Inflammatory macrophage (primary cell): ENCODE data around the gene DEPP1.

Experiments
- DNase-seq, 2 donors: peaks; one replicate each; pipeline ENCODE4 v3.0.0-alpha.2; 2020 to 2022

DEPP1 gene

DNA sequence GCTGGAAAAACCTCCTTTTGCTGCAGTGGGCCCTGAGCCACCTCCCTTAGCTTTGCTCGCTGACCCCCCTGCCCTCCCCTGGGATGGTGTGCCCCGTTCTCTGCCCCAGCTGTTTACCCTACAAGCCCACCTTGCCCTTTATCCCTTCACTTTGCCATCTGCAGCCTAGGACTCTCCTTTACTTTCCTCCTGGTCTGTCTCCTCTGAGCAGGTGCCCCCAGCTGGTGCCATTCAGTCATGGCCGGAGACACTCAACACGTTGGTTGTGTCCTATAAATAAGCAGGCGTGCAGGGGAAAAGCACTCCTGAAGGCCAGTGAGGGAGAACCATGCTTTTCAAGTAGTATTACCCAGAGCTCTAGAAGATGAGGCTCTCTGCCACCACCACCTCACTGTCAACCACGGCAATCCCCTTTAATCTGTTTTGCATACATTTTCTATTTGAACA lies 12.9 kb downstream of the DEPP1 start:
- no peak for DNase-seq

DNA sequence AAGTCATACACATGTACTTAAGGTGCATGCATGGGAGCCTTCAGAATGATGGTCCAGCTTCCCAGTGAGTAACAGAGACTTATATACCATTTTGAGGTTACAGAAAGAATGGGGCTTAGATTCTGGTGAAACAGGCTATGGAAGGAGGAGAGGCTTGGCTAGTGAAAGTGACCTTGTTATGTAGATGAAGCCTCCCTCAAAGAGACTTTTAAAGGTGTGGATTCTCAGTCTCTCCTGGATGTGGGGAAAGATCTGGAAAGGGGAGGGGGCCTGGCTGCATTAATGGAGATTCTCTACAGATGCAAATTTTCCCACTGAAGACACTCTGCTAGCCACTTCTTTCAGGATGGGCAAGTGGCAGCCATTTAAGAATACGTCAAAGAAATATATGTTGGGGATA lies 13.5 kb downstream of the DEPP1 start:
- DNase-seq = no peak

DNA sequence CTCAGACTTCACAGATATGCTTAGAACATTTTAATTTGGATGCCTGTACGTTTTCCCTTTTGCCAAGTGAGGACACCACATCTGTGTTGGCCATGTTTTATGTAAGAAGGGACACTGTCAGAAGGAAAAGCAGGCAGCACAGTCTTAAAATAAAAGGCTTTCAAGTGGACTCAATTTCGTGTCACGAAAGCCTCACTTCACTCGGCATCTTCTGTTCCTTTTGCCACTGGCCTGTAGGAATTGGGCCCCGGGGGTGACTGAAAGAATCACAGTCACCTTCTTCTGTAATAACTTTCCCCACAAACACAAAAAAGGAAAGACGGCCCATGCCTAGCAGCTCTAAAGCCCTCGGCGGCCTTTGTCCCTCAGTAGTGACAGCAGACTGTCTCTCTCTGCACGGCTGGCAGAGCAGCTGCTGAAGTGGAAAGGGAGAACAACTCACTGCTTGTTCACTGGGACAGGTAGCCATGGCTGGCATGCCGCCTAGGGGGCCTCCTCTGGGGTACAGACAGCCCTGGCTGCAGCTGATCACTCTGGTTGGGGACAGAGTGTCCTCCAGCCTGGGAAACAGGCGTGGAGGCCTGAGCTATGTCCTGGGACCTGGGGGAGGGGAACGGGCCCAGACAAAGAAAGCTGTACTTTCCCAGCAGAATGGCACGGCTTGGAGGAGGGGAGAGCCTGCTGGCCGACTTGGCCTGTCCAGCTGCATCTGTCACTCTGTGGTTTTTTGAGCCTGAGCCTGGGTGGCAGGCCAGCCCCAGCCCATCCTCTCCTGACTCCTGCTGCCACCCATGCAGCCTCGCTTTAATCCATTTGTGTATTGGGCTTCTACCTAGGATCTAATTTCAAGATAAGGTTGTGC lies 14.6 kb downstream of the DEPP1 start:
- DNase-seq = no peak

DNA sequence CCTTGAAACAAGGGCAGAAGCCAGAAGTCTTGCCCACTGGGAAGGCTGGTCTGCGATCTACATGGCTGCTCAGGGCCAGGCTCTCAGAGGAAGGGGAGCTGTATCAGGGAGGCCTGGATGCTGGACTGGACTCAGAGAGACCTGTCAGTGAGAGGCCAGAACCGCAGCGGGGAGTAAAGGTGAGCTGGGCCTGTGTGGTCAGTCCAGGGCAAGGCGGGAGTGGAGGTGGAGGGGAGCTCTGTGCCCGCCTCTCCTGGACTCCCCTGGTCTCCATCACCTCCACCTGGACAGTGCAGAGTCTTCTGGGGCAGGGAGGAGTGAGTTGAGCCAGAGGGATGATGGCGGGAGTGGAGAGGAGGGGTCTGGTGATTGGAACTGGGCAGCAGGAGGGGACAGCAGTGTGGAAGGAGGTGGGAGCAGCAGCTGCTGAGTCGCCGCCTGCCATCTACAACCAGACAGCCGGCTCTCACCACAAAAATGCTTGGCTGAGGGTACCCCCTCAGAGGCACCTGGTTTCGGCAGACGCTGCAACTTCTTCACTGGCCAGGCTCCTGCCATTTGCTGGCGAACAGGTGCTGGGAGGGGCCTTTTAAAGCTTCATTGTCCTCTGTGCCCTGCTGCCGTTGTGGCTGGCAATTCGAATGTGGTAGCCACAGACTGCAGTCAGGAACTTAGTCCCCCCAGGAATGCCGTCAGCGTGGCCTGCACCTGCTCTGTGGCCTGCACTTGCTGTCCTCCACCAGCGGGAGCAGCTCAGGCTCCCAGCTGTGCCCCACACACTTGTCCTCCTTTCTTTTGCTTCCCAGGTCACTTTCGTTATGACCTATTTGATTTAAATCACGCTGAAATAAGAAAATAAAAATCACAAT lies 15.5 kb downstream of the DEPP1 start:
- DNase-seq = peak in 1 of 2 donors; percentile 49

DNA sequence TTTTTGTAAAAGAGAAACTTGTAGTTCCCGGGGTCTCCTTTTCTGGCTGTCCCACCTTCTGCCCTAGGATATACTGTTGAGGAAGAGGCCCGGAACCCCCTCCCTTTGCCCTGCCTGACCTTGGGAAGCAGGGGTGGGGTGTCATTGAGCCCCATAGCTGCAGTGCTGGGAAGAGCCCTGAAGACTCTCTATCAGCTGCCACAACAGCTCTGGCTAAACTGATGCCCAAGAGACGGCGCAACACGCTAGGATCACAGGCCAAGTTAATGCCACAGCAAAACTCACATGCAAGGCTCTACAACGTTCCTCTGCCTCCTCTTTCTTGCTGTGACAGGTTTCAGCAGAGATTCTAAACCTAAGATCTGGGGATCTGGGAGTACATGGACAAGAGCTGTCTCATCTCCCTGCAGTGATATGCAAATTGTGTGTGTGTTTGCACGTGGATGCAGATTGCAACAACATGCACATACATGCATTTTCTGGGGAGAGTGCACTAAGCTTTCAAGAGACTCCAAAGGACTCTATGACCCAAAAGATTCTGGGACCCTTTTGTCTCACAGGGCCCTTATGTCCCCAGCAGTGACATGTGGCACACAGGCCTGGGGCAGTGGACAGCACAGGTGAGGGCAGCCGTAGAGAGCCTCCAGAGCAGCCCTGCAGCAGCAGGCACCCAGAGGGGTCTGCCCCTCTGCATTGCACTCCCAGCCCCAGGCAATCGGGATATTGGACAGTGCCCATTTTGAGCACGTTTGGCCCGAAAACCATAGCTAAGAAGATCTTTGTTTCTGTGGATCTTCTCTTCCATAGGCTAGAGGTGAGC lies 16.5 kb downstream of the DEPP1 start:
- DNase-seq = no peak

DNA sequence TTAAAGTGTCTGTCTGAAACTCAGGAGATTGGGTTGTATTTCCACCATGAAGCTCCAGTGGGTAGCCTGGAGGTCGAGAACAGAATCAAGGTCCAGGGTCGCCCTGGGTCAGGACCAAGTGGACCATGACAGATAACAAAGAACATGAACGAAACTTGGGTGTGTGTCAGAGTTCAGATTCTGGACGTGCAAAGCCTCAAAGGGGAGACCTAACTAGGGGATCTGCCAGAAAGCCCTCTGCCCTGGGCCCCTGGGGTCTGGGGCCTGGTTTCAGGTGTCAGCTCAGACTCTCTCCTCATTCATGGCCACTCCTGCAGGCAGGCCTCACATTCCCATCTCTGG lies 17.4 kb downstream of the DEPP1 start:
- DNase-seq = no peak

DNA sequence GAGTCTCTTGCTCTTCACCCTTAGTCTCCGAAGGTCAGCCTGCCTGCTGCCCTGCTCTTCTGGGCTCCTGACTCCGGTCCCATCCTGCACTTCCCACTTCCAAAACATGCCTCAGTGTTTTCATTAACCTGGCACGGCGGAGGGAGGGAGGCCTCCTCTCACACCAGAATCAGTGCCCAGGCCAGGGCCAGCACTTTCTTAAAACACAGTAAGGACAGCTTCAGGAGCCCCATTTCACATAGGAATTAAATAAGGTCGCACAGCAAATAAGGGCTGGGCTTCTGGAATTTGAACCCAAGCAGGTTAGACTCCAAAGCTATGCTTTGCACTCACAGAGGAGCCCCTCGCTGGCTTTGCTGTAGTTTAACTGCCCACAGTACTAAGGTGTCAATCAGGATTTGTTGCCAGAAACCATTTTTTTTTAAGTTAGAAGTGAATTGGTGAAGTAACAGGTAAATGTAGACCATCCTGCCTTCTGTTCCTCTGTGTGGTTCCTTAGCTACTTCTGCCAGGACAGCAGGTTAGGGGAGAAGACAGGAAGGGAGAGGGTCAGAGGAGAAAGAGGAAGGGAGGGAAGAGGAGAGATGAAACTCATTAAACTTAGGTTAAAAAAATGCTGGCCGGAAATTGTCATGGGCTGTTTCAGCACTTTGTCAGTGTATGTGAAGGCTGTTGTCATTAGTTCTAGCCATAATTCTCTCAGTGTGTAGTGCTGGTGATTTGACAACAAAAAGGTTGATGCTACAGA lies 18.0 kb downstream of the DEPP1 start:
- DNase-seq = no peak

DNA sequence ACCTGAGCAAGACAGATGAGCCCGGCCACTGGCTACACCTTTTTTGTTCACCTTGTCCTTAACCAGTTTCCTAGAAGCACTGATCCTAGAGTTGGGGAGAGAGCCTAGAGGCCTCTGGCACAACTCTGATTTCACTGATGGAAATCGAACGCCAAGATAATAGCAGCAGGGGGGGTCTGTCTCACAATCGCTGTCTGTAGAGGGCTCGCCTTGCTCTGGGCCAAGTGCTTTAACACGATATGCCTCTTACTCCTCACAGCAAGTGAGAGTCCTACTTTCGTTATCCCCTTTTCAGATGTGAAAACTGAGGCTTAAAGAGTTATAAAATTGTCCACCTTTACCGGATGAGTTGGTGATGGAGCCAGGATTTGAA lies 18.5 kb downstream of the DEPP1 start:
- DNase-seq = no peak

DNA sequence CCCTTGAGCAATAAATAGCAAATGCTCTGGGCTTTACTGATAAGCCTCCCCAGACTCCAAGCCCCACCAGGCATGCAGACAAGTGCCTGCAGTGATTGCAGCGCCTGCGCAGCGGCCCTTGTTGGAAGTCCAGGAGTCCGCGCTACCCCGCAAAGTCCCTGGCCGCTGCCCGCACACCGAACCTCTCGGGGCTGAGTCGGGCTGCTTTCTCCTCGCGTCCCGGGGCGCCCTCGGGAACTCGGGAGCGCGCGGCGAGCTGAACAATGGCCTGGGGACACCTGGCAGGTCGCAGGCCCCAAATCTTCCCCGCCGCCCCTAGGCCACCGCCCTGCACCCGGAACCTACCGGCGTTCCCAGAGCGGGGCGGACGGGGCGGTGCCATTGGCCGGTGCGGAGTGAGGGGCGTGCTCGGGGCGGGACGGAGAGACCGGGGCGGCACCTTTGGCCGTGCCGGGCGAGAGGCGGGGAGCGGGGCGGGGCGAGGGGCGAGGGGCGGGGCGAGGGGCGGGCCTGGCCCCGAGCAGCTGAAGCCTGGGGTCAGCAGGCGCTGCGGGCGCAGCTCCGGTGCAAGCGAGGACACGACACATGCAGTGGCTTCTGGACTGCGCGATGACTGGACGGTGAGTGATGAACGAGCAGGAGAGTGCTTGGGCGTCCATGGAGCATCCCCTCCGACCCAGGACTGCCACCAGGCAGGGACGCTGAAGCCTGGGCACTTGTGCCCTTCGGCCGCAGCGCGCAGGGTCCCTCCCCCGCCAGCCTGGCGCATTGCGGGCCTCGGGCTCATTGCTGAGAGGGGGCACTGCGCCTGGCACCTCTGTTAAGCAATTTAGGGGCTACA lies 19.1 kb downstream of the DEPP1 start, which contains the start of gene RASSF4:
Gene RASSF4 (plus strand): TSS at position 556 of the 841 bp plus-strand sequence. CDS start 10,401 bp downstream, outside the sequence.
- peak; percentile 94 to 95 for DNase-seq

DNA sequence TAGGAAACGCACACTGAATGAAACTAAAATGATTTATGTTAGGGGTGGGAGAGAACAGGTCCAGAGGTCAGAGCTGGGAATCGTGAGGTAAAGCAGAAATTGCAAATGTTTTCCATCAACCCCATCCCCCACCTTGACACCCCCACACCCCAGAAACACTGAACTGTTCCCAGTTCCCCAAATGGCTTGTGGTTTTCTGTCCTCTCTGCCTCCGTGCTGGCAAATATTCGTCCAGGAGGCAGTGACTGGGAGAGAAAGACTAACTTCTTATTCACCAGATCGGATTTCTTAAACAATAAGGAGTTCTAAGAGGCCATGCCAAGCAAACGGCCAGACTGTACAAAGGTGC lies 19.7 kb downstream of the DEPP1 start:
- DNase-seq = peak; percentile 62 to 75

DNA sequence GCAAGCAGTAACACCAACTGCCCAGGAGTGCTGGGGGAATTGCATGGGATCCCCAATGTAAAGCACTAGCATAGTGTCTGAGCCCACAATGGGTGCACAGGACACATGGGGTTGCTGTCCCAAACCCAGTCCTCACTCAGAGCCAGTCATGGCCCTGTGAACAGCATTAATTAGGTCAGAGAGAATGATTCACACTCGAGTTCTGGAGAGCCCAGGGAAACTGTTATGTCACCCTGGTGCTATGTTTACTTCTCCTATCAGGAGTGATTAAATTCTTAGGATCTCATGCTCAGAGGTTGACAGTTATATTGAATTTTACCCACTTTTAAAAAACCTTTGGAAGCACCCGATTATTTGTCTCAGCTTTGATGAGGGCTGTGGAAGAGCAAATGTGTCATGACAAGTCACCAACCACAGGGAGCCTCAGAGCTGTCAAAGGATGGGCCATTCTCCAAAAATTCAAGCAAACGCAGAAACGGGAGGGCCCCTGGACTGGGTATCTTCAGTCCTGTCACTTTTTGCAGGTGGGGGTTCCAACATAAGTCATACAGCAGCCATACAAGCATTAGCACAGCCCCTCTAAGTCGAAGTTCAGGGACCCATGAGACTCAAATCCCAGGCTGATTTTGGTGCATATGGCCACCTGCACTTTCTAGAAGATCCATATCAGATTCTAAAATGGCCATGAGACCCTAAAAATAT lies 20.3 kb downstream of the DEPP1 start:
- peak; percentile 81 to 88 for DNase-seq

DNA sequence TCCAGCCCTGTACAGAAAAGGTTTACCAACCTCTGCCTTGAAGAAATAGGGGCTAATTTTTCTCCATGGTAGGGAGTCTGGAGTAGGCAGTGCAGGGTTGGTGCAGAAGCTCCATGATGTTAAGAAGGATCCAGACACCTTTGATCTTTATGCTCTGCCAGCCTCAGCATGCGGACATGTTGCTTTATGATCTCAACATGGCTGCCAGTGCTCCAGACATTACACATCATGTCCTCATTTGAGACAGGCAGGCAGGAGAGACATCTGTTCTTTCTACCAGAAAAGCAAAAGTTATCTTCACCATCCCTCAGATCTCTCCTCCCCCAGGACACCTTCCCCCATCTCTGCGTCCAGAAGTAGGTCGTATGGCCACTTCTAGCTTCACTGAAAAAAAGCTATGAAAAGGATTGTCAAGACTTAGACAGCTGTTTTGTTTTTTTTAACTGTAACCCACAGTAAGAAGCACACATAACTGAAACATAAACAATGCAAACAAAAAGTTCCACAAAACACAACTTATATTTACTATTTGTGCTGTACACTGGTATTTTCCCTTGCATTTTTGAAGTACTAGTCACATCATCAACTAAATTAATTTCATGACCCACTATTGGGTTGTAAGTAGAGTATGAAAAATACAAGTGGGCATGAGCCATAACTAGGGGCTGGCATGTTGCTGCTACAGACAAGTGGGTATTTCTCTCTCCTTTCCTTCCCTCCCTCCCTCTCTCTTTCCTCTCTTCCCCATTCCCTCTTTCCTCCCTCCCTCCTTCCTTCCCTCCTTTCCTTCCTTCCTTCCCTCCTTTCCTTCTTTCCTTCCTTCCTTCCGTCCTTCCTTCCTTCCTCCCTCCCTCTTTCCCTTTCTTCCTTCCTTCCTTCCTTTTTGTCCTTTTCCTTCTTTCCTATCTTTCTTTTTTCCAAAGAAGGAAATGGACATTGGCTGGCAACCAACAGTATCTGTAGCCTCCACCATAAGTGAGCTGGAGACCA lies 21.6 kb downstream of the DEPP1 start:
- DNase-seq = no peak

DNA sequence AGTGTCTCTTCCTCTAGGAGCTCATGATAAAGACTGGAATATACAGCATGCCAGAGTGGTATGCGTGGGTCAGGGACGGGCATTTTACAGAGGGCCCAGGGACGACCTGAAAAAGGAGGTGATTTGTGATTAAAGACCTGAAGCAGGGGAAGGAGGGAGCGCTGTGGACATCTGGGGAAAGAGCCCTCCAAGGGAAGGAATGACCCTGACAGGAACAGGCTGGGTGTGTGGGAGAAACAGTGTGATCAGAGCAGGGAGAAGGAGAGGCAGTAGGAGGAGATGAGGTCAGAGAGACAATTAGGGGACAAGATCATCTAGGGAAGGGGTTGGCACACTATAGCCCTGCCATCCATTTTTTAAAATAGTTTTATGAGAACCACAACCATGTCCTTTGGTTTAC lies 22.4 kb downstream of the DEPP1 start:
- peak in 1 of 2 donors; percentile 59 for DNase-seq

DNA sequence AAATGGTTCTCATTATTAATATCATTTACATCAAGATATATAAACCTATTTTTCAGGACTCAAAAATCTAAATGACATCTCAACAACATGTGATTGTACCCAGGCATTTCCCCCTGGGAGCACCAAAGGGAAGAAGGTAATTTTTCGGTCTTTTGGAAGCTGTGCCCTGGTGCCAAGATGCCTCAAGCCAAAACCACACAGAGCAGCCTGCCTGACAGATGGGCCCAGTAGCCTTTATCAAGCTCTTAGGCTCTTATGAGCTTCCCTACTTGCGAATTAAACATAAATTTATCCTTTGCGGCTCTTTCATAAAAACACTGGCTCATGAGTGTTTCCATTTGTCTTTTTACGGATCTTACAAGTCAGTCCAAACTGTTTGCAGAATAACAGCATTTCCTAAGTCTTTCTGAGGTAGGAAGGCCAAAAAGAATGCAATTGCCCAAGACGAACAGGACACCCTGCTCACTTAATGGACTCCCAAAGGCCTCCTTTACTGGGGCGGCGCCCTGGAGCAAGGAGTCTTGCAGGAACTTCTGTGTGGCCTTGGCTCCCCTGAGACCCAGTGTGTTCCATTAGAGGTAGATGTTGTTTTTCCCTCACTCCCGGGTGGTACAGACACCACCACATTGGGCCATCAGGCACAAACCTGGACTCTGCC lies 23.1 kb downstream of the DEPP1 start:
- DNase-seq = no peak

DNA sequence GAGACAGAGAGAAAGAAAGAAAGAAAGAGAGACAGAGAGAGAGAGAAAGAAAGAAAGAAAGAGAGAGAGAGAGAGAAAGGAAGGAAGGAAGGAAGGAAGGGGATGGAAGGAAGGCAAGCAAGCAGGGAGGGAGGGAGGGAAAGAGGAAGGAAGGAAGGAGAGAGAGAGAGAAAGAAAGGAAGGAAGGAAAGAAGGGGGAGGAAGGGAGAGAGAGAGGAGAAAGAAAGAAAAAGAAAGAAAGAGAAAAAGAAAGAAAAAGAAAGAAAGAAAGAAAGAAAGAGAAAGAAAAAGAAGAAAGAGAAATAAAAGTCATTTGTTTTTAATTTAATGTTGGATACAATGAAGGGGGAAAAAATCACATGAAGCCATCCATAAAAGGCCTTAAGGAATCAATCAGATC lies 23.6 kb downstream of the DEPP1 start:
- DNase-seq = no peak

DNA sequence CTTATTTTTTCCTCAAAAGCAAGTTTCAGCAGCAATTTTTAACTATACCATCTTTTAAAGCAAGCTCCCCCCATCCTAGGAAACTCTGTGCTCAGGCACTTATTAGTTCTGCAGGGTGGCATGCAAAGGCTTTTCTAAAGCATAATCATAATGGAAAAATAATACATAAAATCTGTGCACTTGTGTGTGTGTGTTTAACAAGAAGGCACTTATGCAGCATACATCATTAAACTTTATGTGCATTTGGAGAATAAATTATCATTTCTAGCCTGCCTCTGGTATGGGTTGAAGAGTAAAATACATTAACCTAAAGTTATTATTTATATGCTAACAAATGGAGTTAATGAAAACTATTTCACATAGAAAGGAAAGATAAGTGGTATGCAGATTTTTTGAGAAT lies 24.6 kb downstream of the DEPP1 start:
- no peak for DNase-seq

DNA sequence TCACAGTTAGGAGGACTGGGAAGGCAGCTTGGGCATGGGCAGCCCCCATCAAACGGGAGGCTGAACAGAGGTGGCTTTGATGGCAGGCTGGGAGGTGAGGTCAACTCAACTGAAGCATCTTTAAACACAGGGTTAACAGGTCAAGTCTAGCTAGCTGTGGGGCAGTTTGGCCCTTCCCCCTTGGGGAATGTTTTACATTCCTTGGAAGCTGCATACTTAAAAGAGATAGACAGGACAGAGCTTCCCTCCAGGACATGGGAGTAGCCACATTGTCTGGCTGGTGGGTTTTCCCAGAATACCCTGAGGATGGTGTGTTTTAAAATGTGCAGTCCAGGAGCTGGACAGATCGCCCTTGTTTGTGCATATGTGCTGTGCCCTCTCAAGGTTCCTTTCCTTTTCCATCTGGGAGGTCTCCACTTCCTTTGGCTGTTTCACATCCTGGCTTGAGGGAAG lies 25.8 kb downstream of the DEPP1 start:
- no peak for DNase-seq

DNA sequence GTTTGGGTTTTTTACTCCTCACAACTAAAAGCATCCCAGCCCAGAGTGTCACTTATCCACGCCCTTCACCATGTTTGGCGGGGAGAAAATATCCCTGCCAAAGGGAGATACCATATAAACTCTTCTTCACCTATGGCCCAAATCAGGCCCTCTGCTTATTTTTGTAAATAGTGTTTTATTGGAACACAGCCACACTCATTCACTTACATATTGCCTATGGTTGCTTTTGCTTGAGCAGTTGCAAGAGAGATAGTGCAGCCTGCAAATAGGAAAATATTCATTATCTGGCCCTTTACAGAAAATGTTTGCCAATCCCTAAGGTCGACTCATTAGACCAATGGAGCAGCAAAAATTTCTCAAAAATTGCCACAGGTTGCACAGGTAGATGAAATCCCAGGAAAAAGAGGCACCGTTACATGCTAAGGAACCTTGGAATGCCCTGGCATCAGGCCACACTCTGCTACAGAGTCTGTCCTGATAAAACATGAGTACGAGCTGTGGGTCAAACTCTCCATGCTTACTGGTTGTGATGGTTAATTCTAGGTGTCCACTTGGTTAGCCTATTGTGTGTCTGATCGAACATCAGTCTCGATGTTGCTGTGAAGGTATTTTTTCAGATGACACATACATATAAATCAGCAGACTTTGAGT lies 26.9 kb downstream of the DEPP1 start:
- no peak for DNase-seq
